ENCODE results near the gene MPZL3.

Gene MPZL3

GRCh38 chr11:118264569-118265465 is 12.7 kb upstream of the MPZL3 start:
- DNase-seq: no peak

GRCh38 chr11:118263695-118264568 is 11.8 kb upstream of the MPZL3 start, which contains the start of gene MPZL2:
Gene MPZL2, minus strand, starts transcription at chr11:118264297. Its CDS starts 144 bp downstream, at chr11:118264153.
- DNase-seq: no peak

- no peak for DNase-seq
Measured at GRCh38 chr11:118263112-118263511, 10.9 kb upstream of the MPZL3 start.

- DNase-seq: no peak
Measured at GRCh38 chr11:118260353-118260752, 8.2 kb upstream of the MPZL3 start.

- no peak for DNase-seq
Measured at GRCh38 chr11:118259138-118259537, 7.0 kb upstream of the MPZL3 start.

GRCh38 chr11:118258410-118258809 is 6.2 kb upstream of the MPZL3 start:
- no peak for DNase-seq

GRCh38 chr11:118252688-118253087 is 523 bp upstream of the MPZL3 start:
- DNase-seq: no peak

GRCh38 chr11:118247041-118247440 is 5.1 kb downstream of the MPZL3 start:
- no peak for DNase-seq

GRCh38 chr11:118245936-118246562 is 6.1 kb downstream of the MPZL3 start:
- no peak for DNase-seq

- DNase-seq: no peak
Measured at GRCh38 chr11:118243993-118244762, 8.0 kb downstream of the MPZL3 start.

GRCh38 chr11:118243161-118243560 is 9.0 kb downstream of the MPZL3 start:
- DNase-seq: no peak

GRCh38 chr11:118241764-118242098 is 10.4 kb downstream of the MPZL3 start:
- DNase-seq: no peak

GRCh38 chr11:118240999-118241763 is 11.0 kb downstream of the MPZL3 start:
- peak; percentile 88 for DNase-seq

GRCh38 chr11:118239509-118240205 is 12.5 kb downstream of the MPZL3 start:
- DNase-seq: no peak

GRCh38 chr11:118238929-118239328 is 13.2 kb downstream of the MPZL3 start:
- DNase-seq: no peak

- no peak for DNase-seq
Measured at GRCh38 chr11:118238421-118238820, 13.7 kb downstream of the MPZL3 start.

- no peak for DNase-seq
Measured at GRCh38 chr11:118236170-118236569, 16.0 kb downstream of the MPZL3 start.

GRCh38 chr11:118234833-118235232 is 17.3 kb downstream of the MPZL3 start:
- no peak for DNase-seq

- DNase-seq: no peak
Measured at GRCh38 chr11:118233850-118234249, 18.3 kb downstream of the MPZL3 start.

GRCh38 chr11:118233377-118233776 is 18.8 kb downstream of the MPZL3 start:
- no peak for DNase-seq

GRCh38 chr11:118232659-118233058 is 19.5 kb downstream of the MPZL3 start:
- DNase-seq: peak; percentile 83

Data from CD4-positive, alpha-beta T cell treated with Interleukin-4 for 4 hours (primary cell).